ENCODE data around the gene ASXL1. TPM values are rescaled to one million over a fixed set of nuclear protein-coding genes. Genes with fewer than 3 reads are reported as not detected.
"Not testable (repeated sequence)": the region's sequence is repeated elsewhere in the genome, so short reads cannot be mapped to it uniquely, and the experiment has no call there.

Gene ASXL1
- total RNA-seq, 2 experiments from 2014 or later = 113 to 118 TPM

DNA sequence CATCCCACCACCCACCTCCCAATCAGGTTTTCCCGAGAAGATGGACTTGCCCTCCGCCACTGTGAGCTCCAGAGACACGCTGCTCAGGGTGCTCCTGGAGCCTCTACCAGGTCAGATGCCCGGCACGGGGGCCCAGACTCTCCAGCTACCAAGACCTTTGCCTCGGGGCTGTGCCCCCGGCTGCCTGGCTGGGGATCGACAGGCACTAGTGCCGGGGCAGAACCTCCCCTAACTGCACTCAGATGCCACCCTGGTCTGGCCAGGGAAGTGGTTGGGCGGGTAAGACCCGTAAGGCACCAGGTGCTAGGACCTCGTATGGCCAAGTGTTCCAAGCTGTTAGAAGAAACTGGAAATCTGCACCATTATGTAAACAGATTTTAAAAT, 100.7 kb downstream of the ASXL1 start:
- no peak overlapping the region for H3K27ac Mint-ChIP-seq
- POLR2A ChIA-PET = no interaction called here
- H3K36me3 Mint-ChIP-seq (ENCODE audit: low read depth) = no peaks in the 10 kb centered on the region
- no peaks in the 10 kb centered on the region for H3K4me1 Mint-ChIP-seq
- no peaks in the 10 kb centered on the region for H3K27me3 Mint-ChIP-seq
- H3K9me3 Mint-ChIP-seq = no peaks in the 10 kb centered on the region
- CTCF ChIA-PET = no interaction called here
- DNase-seq = no peak
- no peak overlapping the region for H3K4me3 Mint-ChIP-seq

DNA sequence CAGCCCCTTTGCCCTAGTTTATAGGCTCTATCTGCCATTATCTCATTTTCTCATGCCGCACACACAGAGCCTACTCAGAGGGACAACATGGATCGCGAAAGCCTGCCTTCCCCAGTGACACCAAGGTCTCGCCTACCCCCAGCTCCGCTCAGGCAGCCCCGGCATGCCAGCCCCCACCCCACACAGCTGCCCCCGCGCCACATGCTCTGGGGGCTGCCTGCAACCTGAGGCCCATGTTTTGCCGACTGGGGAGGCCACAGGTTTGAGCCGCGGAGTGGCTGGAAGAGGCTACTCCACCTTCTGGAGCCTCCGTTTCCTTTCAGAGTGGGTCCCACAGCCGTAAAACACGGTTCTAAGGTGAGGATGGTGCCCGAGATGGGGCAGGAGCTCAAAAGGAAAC, 102.1 kb downstream of the ASXL1 start:
- H3K9me3 Mint-ChIP-seq = no peaks in the 10 kb centered on the region
- DNase-seq = no peak
- no peaks in the 10 kb centered on the region for H3K4me1 Mint-ChIP-seq
- H3K27ac Mint-ChIP-seq = no peak overlapping the region
- no peaks in the 10 kb centered on the region for H3K36me3 Mint-ChIP-seq (ENCODE audit: low read depth)
- no peaks in the 10 kb centered on the region for H3K27me3 Mint-ChIP-seq
- POLR2A ChIA-PET = no interaction called here
- no peak overlapping the region for H3K4me3 Mint-ChIP-seq
- CTCF ChIA-PET = no interaction called here

- H3K27ac Mint-ChIP-seq = no peak overlapping the region
- H3K4me1 Mint-ChIP-seq = no peaks in the 10 kb centered on the region
- no peak overlapping the region for H3K4me3 Mint-ChIP-seq
- ChIA-PET CTCF (no interaction called here), POLR2A (no interaction called here)
- no peaks in the 10 kb centered on the region for H3K9me3 Mint-ChIP-seq
- DNase-seq = no peak
- no peaks in the 10 kb centered on the region for H3K36me3 Mint-ChIP-seq (ENCODE audit: low read depth)
- H3K27me3 Mint-ChIP-seq = no peaks in the 10 kb centered on the region
These were observed 102.7 kb downstream of the ASXL1 start for GRCh38 chr20:32460683-32461320.

DNA sequence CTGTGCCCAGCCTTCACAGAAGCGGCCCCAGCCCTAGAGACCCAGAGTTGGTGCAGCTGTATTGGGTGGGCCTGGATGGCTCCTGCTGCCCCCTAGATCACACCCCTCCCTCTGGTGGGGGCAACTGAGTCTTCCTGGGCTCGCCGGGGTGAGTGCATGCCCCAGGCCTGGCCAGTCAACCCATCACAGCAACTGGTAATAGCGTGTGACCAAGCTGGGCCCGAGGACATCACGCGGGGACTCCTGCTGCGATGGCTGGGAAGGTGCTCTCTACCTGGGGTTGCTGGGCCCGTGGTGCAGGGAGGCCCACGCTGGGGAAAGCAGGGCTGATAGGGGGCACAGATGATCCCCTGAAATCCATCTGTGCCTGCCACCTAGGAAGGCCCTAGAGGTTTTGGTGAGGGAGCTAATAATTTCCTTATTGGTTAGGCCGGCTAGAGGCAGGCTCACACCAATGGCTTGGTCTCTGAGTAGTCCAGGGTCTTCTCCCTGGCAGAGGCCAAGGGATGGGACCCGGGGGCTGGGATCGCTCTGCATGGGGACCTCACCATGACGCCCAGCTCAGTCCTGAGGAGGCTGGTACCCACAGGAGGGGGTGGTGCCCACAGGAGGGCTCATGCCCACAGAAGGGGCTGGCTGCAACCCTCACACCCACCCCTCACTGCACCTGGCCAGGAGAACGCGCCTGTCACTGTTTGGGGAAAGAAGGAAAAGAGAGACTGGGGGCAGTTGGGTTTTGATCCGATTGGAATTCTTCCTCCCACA, 103.9 kb downstream of the ASXL1 start:
- Mint-ChIP-seq H3K9me3 (no peaks in the 10 kb centered on the region), H3K27ac (no peak overlapping the region), H3K27me3 (no peaks in the 10 kb centered on the region), H3K4me1 (no peaks in the 10 kb centered on the region), H3K36me3 (ENCODE audit: low read depth) (no peaks in the 10 kb centered on the region), H3K4me3 (no peak overlapping the region)
- POLR2A ChIA-PET = no interaction called here
- CTCF ChIA-PET = no interaction called here
- DNase-seq = no peak

GRCh38 chr20:32462900-32463641, 104.9 kb downstream of the ASXL1 start:
- CTCF ChIA-PET = no interaction called here
- H3K27ac Mint-ChIP-seq = no peak overlapping the region
- POLR2A ChIA-PET = no interaction called here
- no peaks in the 10 kb centered on the region for H3K27me3 Mint-ChIP-seq
- H3K9me3 Mint-ChIP-seq = no peaks in the 10 kb centered on the region
- H3K36me3 Mint-ChIP-seq (ENCODE audit: low read depth) = no peaks in the 10 kb centered on the region
- DNase-seq = no peak
- H3K4me1 Mint-ChIP-seq = no peaks in the 10 kb centered on the region
- H3K4me3 Mint-ChIP-seq = no peak overlapping the region

DNA sequence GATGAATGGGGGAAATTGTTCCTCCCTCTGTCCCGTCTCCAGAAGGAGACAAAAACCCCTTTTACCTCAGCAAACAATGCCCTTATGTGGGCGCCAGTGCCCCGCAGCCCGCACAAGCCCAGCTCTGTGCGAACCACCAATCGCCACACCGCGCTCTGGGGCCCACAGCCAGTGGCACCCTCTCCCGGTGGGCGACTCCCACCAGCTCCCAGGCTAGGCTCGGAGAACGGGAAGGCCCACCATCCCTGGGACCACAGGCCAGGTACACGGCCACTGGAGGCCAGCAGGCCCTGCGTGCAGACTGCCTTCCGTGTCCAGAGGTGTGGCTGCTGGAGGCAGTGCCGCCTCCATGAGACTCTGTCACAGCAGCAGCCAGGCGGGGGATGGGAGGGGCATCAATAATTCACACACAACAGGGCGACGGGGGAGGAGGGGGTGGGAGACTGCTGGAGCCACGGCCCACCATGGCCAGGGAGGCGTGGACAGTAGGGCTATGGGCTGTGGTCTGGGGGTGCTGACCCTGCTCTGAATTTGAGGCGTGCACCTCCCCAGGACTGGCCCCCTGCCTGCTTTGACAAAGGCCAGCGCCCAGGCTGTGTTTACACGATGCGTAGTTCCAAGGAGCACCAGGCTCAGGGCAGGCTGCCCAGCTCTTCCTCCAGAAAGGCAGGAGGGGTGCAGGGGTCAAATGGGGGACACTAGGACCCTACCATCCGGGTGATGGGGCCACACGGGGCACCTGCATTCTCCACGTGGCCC, 105.7 kb downstream of the ASXL1 start:
- no peaks in the 10 kb centered on the region for H3K27me3 Mint-ChIP-seq

DNA sequence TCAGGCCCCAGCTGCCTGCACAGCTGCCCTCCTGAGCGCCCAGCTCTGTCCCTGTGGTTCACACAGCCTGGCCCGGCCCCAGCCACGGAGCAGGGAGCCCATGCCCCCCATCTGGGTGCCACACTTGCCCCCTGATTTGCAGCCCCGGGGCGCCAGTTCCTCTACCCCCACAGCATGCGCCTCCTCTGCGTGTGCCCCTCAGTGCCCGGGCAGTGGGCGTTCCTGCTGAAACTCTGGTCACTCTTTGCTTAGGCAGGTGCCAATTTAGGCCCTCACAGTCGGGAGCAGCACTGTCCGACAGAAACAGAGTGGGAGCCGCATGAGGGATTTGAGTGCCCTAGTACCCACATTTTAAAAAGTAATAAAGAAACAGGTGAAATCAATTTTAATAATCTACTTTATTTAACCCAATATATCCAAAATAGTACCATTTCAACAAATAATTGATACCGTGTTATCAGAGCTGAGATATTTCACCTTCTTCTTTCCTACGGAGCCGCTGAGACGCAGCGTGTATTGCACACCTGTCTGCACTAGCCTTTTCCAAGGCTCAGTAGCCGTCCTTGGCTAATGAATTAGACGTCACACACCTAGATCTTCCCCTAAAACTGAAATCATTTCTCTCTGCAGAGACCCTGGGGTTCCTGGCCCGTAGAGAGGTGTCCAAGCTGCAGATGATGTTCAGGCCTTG, 106.4 kb downstream of the ASXL1 start:
- Mint-ChIP-seq H3K4me3 (no peak overlapping the region), H3K27ac (no peak overlapping the region), H3K4me1 (no peaks in the 10 kb centered on the region), H3K36me3 (ENCODE audit: low read depth) (no peaks in the 10 kb centered on the region), H3K27me3 (no peaks in the 10 kb centered on the region), H3K9me3 (no peaks in the 10 kb centered on the region)
- ChIA-PET CTCF (no interaction called here), POLR2A (no interaction called here)
- no peak for DNase-seq

More for the DNA sequence above, 105.7 kb downstream of the ASXL1 start:
- POLR2A ChIA-PET = no interaction called here
- H3K4me1 Mint-ChIP-seq = no peaks in the 10 kb centered on the region
- H3K36me3 Mint-ChIP-seq (ENCODE audit: low read depth) = no peaks in the 10 kb centered on the region
- H3K9me3 Mint-ChIP-seq = no peaks in the 10 kb centered on the region
- no peak for DNase-seq
- no peak overlapping the region for H3K27ac Mint-ChIP-seq
- no peak overlapping the region for H3K4me3 Mint-ChIP-seq
- CTCF ChIA-PET = no interaction called here

DNA sequence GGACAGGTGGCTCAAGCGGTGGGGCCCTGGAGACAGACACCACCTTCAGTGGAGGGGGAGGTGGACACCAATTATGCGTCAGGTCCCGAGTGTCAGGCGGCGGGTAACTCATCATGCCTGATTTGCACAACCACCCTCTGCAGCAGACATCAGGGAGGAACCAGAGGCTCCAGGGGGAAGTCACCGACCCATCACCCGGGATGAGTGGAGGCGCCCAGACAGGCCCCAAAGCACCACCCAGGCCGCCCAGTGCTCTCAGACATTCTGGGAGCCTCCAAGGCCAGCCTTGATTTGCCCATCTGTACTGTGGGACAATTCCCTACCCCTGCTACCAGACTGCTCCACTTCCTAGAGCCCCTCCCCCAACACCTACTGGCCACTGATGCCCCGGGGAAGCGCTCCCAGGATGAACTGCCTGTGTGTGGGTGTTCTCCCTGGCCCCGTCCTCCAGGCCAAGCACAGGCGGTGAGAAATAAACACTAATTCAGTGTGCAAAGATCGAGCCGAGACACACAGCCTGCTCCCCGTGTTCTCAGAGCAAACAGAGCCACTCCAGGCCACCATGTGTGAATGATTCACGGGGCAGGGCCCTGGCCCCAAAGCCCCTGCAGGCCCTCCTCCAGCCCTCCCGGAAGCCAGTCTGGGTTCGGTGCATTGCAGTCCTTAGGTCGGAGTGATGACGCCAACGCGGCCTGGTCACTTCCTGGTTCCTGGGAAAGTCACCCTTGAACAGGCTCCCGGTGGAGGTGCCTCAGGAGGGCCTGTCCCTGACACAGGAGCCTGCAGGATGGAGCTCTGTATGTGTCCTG, 107.2 kb downstream of the ASXL1 start:
- CTCF ChIA-PET = no interaction called here
- POLR2A ChIA-PET = no interaction called here
- DNase-seq = no peak
- Mint-ChIP-seq H3K27ac (no peak overlapping the region), H3K9me3 (no peaks in the 10 kb centered on the region), H3K4me1 (peaks cover 1% of the 10 kb centered on the region), H3K27me3 (no peaks in the 10 kb centered on the region), H3K4me3 (no peak overlapping the region), H3K36me3 (ENCODE audit: low read depth) (no peaks in the 10 kb centered on the region)

DNA sequence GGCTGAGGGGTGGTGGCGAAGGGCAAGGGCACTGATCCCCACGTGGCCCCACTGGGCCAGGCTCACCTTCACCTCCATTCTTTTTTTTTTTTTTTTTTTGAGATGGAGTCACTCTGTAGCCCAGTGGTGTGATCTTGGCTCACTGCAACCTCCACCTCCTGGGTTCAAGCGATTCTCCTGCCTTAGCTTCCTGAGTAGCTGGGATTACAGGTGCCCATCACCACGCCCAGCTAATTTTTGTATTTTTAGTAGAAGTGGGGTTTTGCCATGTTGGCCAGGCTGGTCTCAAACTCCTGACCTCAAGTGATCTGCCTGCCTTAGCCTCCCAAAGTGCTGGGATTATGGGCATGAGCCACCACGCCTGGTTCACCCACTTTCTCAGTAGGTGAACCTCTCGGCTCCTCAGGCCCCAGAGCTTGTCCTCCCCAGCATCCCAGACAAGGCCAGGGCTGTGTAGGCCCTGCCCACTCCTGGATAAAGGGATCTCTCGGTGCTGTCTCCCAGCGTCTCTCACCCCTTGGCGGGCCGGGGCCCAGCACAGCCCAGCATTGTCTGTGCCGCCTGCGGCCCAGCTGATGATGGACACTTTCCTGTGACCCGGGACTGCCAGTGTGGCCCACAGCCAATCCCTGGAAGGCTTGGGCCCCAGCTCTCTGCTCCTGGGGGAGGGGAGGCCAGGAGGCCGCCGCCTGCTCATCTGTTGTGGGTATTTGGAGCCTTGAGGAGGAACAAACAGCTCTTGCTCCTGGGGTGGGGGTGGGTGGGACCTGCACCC, 108.0 kb downstream of the ASXL1 start:
- H3K27me3 Mint-ChIP-seq; CTCF ChIA-PET; H3K4me1 Mint-ChIP-seq; H3K4me3 Mint-ChIP-seq; H3K27ac Mint-ChIP-seq; DNase-seq; H3K9me3 Mint-ChIP-seq; H3K36me3 Mint-ChIP-seq (ENCODE audit: low read depth): not testable (repeated sequence)
- POLR2A ChIA-PET = interaction anchor here (1.3 kb wide), 1 partner anchor 11 kb away, joined by 3 read pairs; no protein-coding TSS in a partner anchor

DNA sequence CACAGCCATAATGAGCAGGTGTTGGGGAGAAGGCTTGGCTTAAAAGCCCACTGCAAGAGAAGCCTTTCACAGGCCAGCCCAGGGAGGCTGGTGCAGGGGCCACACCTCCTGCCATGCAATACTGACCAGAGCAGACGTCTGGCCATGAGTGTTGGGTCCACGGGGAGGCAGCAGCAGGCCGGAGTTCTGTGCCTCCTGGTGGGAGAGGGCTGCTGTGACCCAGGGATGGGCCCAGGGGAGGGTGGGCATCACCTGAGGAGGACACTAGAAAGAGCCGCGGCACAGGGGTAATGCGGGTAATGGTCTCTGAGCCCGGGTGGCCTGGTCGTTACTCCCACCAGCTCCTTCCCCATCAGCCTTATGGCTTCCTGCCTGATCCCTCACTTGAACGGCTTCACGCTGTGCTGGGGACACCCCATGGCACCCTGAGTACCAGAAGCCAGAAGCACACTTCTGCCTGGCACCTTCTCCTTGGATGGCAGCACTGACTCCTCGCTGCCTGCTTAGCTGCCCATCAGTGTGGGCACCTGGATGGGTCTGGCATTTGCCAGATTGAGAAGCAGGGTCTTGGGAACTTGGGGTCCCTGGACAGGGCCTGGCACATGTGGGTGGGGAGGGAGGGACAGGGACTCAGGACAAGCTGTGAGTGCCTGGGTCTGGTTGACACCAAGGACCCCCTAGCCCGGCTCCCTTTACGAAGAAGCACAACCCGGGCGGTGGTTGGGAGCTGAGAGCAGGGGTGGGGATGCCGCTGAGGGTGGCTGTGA, 108.8 kb downstream of the ASXL1 start:
- no peaks in the 10 kb centered on the region for H3K27me3 Mint-ChIP-seq
- CTCF ChIA-PET = no interaction called here
- H3K4me1 Mint-ChIP-seq = peaks cover 2% of the 10 kb centered on the region

More for the DNA sequence above, 108.8 kb downstream of the ASXL1 start:
- DNase-seq = no peak
- Mint-ChIP-seq H3K36me3 (ENCODE audit: low read depth) (no peaks in the 10 kb centered on the region), H3K9me3 (no peaks in the 10 kb centered on the region), H3K4me3 (no peak overlapping the region), H3K27ac (no peak overlapping the region)
- POLR2A ChIA-PET = interaction anchor here (1.3 kb wide), 1 partner anchor 12 kb away, joined by 3 read pairs; no protein-coding TSS in a partner anchor
